Endothelial cell of hepatic sinusoid (primary cell): ENCODE data around the gene FKRP.
"Not testable (repeated sequence)": the region's sequence is repeated elsewhere in the genome, so short reads cannot be mapped to it uniquely, and the experiment has no call there.

ENCODE experiments used
- in situ Hi-C: cut with HindIII; loops from 2 replicates; pipeline ENCODE4 v1.10.0; 2017; ENCODE audit warnings: low sequenced_read_pairs

FKRP gene

DNA sequence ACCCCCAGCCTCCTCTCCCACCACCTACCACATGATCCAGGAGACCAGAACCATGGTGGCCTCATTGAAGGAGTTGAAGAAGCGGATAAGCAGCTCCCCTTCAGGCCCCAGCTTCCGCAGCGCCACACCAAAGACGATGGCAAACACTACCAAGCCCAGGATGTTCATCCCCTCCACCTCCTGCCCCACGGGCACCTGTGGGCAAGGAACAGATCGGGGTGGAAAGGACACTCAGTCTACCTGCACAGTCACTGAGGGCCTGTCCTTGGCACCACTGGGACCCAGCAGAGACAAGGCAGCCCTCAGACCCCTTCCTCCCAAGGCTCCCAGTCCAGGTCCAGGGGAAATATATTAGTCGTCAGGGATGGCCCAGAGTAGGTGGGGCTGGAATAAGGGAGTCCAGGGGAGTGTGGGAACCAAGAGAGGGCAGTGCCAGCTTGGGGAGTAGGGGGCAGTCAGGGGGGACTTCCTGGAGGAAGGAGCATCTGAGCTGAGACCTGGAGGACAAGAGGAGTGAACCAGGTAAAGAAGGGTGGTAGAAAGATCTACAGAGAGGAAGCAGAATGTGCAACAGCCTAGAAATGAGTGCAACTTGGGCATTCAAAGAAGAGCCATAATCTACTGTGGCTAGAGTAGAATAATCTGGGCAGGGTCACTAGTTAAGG, 36.6 kb downstream of the FKRP start:
- in situ Hi-C loops, result loop anchor here (5.0 kb wide), 1 partner anchor 90 kb away; no protein-coding TSS in a partner anchor

DNA sequence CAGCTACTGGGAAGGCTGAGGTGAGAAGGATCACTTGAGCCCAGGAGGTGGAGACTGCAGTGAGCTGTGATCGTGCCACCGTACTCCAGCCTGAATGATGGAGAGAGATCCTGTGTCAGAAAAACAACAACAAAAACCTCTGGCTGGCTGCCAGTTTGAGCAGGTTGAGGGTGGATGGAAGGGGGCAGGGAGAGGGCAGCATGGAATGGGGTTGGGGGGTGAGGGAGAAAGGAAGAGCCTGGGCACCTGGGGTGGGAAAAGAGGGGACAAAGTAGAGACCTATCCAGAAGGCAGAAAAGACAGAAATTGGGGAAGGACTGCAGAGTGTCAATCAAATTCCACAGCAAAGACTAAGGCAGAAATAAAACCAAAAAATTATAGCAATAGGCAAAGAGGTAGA, 37.8 kb downstream of the FKRP start:
- in situ Hi-C loops, result loop anchor here (5.0 kb wide), 1 partner anchor 91 kb away; no protein-coding TSS in a partner anchor

GRCh38 chr19:46784262-46785053, 38.6 kb downstream of the FKRP start:
- in situ Hi-C loops, result loop anchor here (5.0 kb wide), 2 partner anchors 38 to 92 kb away; no protein-coding TSS in a partner anchor

GRCh38 chr19:46785054-46785979, 39.5 kb downstream of the FKRP start:
- in situ Hi-C loops, result loop anchor here (5.0 kb wide), 1 partner anchor 37 kb away; no protein-coding TSS in a partner anchor

- in situ Hi-C loops, result loop anchor here (5.0 kb wide), 1 partner anchor 36 kb away; no protein-coding TSS in a partner anchor
These were observed 40.1 kb downstream of the FKRP start for GRCh38 chr19:46785980-46786235.

- in situ Hi-C loops, result loop anchor here (5.0 kb wide), 1 partner anchor 36 kb away; no protein-coding TSS in a partner anchor
These were observed 40.6 kb downstream of the FKRP start for GRCh38 chr19:46786236-46787039.

DNA sequence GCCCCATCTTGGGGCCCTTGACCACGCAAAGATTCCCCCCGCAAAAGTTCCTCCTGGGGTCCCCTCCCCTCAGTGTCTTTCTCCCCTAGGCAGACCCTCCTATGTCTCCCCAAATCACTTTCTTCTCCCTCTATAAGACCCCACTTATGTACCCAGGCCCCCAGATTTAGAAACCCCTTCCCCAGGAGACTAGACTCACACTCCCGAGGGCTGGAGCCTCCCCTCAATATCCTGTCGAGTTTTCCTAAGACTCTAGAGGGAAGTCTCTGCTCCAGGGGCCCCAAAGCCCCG, 41.1 kb downstream of the FKRP start:
- in situ Hi-C loops, result loop anchor here (5.0 kb wide), 1 partner anchor 35 kb away; no protein-coding TSS in a partner anchor

DNA sequence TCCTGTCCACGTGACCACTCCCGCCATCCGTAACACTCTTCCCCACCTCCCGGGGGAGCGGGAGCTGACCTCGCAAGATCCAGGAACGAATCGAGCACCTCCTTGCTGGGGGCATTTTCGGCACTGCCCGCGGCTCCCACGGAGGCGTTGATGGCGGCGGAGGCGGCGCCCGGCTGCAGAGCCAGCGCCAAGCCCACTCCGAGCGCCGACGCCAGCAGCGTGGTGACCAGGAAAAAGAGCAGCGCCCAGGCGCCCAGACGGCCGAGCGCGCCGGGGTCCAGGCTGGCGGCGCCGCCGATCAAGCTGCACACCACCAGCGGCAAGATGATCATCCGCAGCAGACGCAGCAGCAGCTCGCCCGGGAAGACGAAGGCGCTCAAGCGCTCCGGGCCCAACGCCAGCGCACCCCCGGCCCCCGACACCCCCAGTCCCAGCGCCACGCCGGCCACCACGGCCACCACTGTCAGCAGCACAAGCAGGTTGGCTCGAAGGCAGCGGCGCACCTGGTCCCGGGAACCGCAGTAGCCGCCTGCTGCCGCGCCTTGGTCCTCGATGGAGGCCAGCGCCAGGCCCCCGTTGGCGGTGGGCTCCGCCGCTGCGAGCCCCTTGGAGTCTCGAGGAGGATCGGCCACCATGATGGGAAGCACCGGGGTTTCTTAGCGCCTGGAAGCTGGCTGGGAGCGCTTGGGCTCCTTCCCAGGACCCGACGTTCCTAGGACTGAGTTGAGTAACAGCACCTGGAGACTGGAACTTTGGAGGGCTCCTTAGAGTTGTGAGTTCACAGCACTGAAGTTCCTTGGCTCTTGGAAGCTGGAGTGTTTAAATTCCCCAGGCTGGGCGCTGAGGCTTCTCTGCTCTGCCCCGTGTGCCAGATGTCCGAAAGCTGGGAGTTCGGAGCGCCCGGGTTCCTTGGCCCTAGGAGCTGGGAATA, 41.7 kb downstream of the FKRP start:
- in situ Hi-C loops, result loop anchor here (5.0 kb wide), 1 partner anchor 35 kb away; no protein-coding TSS in a partner anchor

DNA sequence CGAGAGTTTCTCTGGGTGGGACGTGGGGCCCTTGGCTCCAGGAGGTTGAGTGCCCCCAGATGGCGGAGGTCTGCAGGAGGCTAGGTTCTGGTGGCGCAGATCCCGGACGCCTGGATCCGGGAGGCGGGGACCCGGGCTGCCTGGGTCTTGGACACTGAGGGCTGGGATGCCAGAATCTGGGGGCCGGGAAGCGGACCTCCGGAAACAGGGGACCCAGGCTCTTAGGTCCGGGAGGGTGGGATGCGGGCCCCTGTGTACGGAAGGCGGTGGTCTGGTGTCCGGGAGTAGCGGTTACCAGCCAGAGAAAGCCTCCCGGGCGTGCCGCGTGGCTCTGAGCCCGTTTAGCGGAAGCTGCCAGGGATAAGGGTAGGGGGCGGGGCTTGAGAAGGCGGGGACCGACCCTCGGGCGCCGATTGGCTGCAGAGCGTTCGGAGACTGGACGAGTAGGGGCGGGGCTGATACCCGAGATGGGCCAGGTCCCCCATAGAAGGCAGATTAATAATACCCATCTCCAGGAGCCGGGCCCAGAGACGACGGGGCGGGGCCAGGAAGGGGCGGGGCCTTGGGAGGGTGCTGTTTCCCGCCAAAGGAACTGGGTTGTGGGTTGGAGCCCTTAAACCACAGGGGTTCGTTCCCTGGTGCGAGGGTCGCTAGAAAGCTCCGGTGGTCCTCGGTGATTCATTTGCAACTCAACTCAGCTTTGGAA, 42.6 kb downstream of the FKRP start, which contains the start of gene SLC1A5:
TSS of gene SLC1A5 (minus strand) at position 333 of the 706 bp plus-strand sequence. CDS start 629 bp downstream, outside the sequence.
- in situ Hi-C loops, result loop anchor here (5.0 kb wide), 1 partner anchor 34 kb away; no protein-coding TSS in a partner anchor

- in situ Hi-C loops, result loop anchor here (5.0 kb wide), 1 partner anchor 33 kb away; no protein-coding TSS in a partner anchor
These were observed 43.1 kb downstream of the FKRP start for GRCh38 chr19:46788968-46789338.

- in situ Hi-C loops, result loop anchor here (5.0 kb wide), 1 partner anchor 33 kb away; no protein-coding TSS in a partner anchor
These were observed 43.5 kb downstream of the FKRP start for GRCh38 chr19:46789371-46789770.

GRCh38 chr19:46791944-46792343, 46.1 kb downstream of the FKRP start:
- in situ Hi-C loops, result no loop called here

DNA sequence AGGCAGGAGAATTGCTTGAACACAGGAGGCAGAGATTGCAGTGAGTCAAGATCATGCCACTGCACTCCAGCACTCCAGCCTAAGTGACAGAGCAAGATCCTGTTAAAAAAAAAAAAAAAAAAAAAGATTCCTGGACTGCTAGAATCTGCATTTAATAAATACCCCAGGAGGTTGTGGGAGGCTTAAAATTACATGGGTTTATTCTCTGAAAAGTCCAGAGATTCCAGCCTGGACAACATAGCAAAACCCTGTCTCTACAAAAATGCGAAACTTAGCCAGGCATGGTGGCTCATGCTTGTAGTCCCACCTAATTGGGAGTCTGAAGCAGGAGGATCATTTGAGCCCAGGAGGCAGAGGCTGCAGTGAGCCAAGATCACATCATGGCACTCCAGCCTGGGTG, 52.0 kb downstream of the FKRP start:
- in situ Hi-C loops, result no loop called here

- in situ Hi-C loops, result no loop called here
These were observed 52.9 kb downstream of the FKRP start for GRCh38 chr19:46798713-46799112.

DNA sequence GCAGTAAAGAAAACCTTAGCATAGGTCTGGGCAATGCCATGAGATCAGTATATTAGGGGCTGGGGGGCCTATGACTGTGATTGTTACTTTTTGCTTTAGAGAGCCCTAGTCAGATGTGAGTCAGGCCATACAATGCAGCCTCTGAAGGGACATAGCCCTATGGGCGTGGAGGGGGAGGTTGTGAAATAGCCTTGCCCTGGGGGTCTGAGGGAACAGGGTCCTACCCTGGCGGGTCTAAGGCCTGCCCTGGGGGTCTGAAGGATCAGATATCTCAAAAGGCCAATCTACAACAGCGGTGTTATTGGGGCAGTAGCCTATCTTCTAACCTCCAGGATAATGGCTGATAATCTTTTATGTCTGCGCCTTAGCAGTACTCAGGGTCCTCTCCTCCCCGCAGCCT, 56.3 kb downstream of the FKRP start:
- in situ Hi-C loops, result no loop called here

- in situ Hi-C loops, result no loop called here
These were observed 57.7 kb downstream of the FKRP start for GRCh38 chr19:46803555-46803954.

GRCh38 chr19:46804432-46804831, 58.6 kb downstream of the FKRP start:
- in situ Hi-C loops, result not testable (repeated sequence)

DNA sequence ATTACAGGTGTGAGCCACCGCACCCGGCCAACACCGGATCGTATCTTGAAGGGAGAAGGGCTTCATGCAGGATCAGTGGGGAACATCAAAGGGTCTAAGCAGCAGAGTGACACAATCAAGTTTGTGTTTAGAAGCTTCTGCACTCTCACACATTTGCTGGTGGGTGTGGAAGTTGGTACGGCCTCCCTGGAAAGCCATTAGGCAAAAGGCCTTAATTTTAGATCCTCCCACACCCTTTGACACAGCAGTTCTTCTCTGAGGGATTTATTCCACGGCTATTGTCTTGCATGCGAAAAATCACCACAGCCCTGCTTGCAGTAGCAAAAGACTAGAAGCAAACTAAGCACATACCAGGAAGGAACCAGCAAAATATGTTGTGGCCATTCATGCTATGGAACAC, 60.8 kb downstream of the FKRP start:
- in situ Hi-C loops, result loop anchor here (5.0 kb wide), 1 partner anchor 41 kb away; no protein-coding TSS in a partner anchor
